ENCODE measurements around the gene HTRA3.

The HTRA3 gene

DNA sequence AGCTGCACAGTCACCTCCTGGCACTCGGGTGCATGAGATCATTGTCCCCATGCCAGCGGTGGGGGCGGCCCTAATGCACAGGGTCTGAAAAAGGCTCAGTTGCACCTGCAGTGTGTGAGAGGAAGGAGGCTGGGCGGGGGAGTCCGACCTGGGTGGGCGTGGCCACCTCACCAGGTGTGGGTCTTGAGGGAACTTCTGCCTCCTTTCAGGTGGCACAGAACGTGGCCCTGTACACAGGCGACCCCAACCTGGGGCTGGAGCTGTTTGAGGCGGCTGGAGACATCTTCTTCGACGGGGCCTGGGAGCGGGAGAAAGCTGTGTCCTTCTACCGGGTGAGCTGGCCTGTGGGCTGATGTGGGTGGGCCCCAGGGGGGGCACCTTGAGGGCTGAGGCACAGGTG, 34.3 kb upstream of the HTRA3 start:
- no peak for DNase-seq

DNA sequence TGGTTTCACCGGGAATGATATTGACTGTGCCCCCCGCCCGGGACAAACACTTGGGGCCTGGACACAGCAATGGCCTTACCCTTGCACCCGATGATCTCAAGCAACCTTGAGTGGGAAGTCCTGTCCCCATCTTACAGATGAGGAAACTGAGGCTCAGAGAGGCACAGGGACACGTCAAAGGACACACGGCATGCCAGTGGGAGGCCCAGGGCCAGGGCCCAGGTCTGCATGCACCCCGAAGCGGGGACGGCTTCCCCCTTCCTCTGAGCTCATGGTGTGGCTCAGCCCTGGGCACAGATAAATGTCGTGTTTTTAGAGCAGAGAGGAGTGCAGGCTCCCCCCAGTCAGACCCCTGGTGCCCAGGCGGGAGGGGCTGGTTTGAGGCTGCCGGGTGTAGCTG, 33.9 kb upstream of the HTRA3 start:
- no peak for DNase-seq

DNA sequence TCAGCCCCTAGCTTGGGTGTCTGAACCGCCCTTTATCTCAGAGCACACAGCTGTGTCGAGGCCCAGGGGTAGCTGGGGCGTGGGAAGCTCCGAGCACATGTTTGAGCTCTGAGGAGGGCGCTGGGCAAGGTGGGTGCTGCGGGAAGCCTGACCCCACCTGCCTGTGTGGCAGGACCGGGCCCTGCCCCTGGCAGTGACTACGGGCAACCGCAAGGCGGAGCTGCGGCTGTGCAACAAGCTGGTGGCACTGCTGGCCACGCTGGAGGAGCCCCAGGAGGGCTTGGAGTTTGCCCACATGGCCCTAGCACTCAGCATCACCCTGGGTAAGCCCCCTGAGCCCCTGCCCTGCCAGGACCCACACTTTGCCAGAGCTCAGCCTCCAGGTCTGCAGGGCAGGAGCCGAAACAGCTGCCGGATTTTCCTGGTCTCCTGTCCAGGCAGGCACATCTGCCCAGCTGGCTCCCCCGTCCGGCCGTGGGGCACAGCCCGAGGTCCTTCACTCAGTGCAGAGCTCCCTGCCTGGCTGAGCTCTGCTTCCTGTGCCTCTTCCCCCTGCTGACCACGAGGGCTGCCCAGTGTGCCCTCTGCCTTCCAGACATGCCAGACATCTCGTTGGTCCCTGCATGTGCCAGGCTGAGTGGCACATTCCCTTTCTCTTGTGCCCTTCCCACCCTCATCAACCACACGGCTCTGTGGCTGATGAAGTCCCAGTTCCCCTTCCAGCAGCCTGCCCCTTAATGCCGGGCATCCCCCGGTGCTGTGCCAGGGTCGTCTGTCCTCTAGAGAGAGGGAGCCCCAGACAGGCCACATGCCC, 33.2 kb upstream of the HTRA3 start:
- no peak for DNase-seq

DNA sequence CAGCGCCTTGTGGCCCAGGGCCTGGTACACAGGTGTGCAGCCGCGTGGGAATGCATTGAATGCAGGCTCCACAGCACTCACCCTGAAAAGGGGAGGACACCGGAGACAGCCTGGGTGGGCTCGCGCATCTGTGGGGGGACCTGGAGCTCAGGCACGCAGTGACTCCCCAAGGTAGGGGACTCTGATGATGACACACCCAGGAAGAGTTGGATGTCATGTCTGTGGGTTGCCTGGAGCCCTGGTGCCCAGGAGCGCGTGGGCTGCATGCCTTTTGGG, 32.7 kb upstream of the HTRA3 start:
- no peak for DNase-seq

DNA sequence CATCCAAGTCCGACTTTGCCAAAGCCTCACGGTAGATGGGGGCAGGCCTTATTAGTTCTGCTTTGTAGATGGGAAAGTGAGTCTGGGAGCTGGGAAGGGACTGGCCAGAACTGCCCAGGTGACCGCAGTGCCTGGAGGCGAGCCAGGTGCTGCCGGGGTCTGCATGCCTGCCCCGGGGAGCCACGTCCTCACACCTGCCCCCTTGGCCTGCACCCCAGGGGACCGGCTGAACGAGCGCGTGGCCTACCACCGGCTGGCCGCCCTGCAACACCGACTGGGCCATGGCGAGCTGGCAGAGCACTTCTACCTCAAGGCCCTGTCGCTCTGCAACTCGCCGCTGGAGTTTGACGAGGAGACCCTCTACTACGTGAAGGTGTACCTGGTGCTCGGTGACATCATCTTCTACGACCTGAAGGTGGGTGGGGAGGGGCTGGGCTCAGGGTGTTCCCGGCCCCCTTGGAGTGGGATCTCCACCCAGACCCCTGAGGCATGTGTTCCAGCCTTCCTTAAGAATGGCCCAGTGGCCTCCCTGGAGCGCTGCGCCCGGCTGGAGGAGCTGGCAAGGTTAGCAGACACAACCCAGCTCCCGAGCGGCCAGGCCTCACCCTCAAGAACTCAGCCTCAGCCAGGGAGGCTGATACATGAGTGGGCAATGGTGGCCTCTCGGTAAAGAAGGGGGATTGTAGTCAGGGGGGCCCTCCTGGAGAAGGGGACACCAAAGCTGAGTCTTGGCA, 32.1 kb upstream of the HTRA3 start:
- DNase-seq, result no peak

DNA sequence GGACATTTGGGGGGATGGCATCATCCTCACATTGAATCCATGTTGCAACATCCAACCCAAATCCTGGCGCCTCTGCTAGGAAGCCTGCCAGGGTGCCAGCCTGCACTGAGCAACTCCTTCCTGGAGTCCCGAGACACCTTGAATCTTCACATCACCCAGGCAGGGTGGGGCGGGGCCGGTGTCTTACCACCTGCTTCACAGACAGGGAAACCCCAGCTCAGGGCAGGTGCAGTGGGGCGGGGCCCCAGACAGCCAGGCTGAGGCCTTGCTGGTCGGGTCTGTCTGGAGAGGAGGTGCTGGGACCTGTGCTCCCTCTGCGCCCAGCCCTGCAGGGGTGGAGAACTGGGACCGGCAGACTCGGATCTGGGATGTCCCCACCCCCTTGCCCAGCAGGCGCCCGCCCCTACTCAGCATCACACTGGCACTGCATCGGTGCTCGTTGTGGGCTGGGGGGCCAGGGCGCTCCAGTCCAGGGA, 31.5 kb upstream of the HTRA3 start:
- no peak for DNase-seq

DNA sequence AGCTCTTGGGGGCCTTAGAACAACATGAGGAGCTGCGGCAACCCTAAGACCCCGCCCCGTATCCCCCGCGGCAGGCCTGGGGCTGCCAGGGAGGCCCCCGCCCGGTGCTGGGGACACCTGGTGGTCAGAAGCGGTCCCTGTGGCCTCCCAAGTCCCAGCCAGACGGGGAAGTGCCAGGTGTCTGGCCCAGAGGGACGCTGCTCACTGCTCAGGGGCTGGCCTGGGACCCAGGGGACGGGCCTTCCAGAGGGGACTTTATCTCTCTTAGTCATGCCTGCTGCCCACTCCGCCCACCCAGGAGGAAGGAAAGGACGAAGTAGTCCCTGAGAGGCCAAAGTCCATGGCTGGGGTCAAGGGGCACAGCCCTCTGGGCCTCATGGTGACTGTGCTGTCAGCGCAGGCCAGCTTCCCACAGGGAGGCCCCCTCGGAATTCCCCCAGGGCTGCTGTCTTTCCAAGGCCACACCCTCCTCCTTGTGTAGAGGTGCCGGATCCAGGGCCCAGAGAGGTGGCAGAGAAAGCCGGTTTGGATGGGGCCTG, 31.0 kb upstream of the HTRA3 start:
- no peak for DNase-seq

DNA sequence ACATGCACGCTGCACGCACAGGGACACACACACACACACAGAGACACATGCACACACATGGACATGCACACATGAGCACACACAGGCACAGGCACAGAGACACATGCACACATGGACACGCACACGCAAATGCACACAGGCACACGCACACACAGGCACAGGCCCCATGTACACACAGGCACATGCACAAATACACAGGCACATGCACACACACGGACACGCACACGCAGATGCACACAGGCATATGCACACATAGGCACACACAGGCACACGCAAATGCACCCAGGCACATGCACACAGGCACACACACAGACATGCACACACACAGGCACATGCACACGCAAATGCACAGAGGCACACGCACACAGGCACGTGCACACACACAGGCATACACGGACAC, 30.3 kb upstream of the HTRA3 start:
- no peak for DNase-seq

DNA sequence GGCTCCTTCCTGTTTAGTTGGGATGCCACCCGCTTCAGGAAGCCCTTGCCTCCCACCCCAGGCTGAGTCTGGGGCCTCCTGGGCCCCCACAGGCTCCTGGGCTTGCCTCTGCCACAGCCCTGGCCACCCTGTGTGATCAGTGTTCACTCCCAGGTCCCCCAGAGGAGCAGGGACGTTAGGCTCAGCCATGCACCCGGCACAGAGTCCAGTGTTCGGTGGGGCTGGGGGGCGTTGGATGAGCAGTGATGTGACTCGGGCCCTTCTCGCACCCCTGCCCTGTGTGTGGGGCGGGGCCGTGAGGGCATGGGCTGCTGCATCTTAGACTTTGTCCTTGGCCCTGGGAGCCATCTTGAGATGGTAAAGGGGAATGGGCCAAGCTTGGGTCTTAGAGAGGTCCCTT, 29.9 kb upstream of the HTRA3 start:
- DNase-seq, result no peak

DNA sequence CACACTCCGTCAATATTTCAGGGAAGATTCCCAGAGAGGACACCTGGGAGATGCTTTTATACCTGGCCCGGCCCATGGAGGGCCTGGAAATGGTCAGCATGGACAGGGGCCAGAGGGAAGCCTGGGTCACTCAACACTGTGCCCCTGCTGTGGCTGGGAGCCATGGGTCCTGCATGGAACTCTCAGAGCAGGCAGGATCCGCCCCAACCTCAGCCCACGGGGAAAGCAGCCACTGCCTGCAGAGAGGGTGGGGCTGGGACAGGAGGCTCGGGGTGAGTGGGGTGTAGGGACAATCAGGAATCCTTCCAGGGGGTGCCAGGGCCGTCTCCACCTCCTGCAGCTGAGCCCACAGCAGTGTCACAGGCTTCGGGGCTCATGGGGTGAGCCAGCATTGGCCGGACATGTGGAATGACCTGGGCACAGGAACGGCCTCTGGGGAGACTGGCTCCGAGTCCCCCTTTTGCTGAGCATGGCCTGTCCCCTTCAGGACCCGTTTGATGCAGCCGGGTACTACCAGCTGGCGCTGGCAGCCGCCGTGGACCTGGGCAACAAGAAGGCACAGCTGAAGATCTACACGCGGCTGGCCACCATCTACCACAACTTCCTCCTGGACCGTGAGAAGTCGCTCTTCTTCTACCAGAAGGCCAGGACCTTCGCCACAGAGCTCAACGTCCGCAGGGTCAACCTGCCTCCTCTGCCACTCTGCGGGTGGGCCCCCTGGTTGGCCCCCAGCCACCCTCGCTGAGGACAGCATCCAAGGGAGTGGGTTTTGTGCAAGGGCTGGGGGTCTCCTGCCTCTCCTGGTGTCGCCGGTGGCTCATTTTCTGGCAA, 29.1 kb upstream of the HTRA3 start:
- no peak for DNase-seq

DNA sequence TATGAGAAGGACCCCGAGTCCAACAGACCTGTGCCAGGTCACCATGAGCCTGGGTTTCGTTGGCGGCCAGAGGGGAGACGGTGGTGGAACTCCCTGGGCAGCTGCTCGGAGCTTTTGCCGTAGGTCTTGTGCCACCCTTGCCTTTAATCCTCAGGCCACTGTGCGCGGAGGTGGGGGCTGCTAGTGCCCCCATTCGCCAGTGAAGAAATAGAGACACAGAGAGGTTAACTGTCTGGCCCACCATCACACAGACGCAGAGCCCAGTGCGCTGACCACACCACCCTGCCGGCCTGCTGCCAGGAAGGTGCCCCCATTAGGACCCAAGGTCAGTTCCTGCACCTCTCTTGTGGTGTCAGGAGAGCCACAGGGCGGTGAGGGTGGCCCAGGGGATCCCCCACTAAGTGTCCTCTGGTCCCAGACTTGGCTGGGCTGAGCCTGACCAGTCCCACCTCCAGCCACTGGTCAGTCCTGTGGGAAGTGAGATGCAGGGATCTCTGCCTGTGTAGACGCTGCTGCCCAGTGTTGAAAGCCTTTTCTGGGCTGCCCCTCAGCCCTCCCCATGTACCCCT, 28.3 kb upstream of the HTRA3 start:
- no peak for DNase-seq

DNA sequence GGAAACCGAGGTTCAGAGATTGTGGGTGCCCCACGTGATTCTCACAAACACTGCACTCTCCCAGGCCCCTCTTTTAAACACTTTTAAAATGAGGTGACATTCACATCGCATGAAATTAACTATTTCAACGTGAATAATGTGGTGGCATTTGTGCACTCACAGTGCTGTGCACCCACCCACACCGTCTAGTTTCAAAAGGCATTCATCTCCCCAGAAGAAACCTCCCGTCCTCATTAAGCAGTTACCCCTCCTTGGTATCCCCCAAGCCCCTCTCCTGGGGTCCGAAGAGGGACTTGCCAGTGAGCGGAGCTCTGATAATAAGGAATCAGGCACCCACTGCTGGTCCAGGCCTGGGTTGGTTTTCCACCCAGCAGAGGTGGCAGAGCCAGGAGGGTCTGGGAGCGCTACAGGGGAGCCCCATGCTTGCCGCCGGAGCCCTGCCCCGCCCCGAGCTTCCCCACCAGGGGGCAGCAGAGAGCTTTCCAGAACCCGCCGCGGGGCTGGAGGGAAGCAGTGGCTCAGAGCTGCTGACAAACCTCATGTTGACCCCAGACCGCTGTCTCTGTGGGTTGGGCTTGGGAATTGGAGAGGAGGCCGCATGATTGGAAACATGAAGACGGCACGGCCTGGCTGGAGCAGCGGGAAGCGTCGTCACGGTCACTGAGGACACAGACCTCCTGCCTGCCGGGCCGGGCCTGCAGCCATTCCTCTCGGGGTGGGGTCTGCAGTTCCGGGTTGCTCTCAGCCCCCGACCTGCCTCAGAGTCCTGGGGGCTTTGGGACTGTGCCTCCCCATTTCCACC, 27.5 kb upstream of the HTRA3 start:
- peak; percentile 29 for DNase-seq

DNA sequence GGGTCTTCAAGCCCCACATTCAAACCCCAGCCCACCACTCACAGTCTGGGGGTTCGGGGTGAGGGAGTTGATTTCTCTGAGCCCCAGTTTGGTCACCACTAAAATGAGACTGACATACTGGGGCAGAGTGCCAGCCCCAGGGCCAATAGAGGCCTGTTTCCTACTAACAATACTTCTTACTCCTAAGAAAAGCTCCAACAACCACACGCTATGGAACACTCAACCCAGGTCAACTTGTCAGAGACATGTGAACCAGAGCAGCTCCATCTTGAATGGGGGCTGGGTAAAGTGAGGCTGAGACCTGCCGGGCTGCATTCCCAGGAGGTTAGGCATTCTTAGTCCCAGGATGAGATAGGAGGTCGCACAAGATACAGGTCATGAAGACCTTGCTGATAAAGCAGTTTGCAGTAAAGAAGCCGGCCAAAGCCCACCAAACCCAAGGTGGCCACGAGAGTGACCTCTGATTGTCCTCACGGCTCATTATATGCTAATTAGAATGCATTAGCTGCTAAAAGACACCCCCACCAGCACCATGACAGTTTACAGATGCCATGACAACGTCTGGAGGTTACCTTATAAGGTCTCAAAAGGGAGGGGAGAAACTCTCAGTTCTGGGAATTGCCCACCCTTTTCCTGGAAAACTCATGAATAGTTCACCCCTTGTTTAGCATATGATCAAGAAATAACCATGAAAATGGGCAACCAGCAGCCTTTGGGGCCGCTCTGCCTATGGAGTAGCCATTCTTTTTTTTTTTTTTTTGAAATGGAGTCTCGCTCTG, 26.6 kb upstream of the HTRA3 start:
- DNase-seq, result no peak

DNA sequence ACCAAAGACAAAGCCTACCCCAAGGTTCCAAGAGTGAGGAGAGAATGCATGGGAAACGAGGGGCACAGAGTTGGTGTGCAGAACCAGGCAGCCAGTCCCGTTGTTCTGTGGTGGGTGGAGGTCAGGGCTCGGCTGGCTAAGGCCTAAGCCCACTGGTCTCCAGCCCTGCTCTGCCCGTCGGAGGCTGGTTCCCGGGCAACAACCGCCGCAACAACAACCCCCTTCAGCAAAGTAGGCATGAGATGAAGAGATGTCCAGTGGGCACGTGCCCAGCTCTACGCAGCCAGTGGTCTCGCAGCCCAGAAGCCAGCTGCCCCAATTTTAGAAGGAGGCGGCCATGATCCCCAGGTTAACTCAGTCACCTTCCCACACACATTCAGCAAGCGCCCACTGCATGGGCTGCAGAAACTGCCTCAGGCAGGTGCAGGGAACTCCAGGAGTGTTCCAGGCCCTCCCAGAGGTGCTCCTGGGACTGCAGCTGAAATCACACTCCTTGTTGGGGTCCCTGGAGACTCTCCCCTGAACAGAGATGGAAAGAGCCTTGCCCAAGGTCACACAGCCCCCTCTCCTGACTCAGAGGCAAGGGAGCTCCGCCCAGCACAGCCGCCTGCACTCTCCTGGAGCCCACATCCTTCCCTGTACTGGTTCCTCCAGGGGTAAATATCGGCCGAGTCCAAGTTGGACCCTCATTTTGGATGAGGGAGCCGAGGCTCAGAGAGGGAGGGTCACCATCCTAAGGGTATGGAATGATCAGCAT, 25.4 kb upstream of the HTRA3 start:
- no peak for DNase-seq

DNA sequence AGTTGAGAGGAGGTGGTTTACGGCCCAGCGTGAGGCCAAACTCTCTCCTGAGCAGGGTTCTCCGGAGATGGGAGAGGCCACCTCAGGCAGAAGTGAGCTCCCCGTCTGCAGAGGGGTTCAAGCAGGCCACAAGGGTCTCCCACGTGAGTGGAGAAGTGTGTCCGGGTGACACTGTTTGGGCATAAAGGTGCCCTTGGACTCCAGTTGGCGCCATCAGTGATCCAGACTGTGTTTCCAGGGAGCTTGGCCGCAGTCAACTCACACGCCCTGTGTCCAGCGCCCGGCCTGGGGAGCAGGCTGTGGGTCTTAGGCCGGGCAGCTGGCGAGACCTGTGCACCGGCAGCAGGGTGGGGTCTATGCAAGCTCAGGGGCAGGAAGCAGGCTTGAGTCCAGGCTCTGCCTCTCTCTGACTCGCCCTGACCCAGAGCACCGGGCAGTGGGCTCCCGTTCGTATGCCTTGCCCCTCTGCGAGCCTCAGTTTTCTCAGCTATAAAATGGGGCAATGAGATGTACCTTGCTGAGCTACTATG, 24.6 kb upstream of the HTRA3 start:
- DNase-seq, result no peak

DNA sequence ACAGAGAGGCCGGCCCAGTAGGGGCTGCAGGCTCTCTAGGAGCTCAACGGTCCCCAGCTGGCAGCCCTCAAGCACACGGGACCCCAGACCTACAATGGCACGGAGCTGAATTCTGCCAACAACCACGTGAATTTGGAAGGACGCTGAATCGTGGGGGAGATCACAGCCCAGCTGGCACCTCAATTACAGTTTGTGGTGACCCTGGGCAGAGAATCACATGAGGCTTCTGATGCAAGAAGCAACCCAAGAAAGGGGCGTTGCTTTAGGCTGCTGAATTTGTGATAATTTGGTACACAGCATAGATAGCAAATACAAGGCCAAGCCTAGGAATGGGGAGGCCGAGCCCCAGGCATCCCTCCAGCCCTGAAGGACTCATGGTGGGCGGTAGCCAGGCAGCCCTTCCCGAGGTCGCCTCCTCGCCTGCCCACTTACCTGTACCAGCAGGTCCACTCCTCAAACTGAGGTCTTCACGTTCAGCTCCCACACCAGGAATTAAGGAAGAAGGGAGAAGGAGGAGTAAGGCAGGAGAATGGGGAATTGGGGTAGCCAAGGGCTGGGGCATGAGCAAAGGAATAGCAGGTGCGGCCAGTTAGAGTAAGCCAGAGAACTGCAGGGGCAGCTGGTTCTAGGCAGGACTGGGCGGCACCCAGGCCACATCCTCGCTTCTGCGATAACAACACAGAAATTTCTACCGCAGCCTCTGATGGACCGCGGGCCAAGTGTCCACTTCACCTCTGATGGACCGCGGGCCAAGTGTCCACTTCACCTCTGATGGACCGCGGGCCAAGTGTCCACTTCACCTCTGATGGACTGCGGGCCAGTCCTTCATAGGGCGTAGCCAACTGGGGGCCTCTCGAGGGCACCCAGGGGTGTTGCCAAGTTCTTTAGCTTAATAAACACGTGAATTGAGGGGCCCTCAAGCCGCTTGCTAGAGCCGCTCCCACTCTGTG, 23.4 kb upstream of the HTRA3 start:
- DNase-seq, result no peak

DNA sequence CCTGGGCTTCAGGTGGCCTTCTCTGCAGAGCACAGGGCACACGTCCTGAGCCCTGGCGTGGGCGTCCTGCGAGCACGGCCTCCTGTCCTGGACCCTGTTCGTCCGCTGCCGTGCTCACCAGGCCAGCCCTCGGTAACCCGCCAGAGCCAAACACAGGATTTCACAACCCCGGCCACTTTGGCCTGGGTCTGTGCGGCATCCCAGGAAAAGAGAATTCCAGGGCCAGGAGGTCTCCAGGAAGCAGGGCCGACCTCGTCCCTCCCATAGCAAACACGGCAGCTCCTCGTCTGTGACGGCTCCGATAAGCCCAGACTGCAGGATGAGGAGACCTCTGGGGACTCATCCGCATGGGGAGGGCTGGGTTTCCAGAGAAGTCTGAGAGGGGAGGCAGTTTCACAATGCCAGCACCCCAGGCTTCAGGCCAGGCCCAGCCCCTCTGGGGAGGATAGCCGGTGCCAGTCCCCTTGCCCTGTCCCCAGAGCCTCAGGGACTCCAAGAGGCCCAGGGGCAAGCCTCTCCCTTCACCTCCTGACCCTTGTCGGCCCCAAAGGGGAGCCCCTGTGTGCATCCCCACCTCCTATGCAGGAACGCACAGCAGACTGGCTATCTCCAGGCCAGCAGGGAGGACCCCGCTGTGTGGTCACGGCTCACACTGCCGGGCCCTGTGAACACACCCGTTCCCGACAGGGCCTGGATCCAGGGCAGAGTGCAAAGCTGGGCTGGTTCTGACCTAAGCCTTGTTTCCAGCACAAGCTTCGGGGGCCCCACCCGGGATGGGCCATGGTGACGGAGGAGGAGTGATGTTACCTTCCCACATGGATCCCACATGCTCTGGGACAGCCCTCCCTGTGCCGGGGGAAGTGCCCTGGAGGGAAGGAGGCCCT, 22.3 kb upstream of the HTRA3 start:
- DNase-seq, result no peak

DNA sequence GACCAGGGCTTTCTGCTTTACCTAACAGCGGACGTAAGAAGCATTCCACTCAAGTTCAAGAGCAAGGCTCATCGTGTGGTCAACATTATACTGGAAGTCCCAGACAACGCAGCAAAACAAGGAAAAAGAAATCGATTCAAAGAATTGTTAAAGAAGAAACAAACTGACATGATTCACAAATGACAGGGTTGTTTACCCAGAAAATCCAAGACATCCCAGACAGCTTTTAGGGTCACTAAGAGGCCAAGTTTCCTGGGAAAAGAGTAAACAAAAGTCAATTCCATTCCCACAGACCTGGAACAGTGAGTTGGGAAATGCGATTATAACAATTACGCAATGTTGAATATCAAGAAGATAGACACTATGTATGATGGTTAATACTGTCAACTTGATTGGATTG, 21.5 kb upstream of the HTRA3 start:
- no peak for DNase-seq
